T-helper 2 cell treated with Interferon-gamma antibody and Interleukin-4, amounts not matched to agents 5 μg/mL and 100 μg/mL, for 36 hours (primary cell): Measurements from ENCODE around the gene PRMT7.
A peak's percentile ranks its signal among the peaks of the same experiment; 100 is the strongest.
"Not testable (repeated sequence)": the region's sequence is repeated elsewhere in the genome, so short reads cannot be mapped to it uniquely, and the experiment has no call there.

Experiments used
- DNase-seq: peaks from one replicate; pipeline ENCODE4 v3.0.0; 2021; ENCODE audit warnings: low spot score
- H3K27ac Mint-ChIP-seq: one replicate; pipeline ENCODE4 v1.8.0; 2021; ENCODE audit warnings: mild to moderate bottlenecking, mixed read lengths
- H3K27me3 Mint-ChIP-seq: one replicate; pipeline ENCODE4 v1.8.0; 2021; ENCODE audit warnings: low read depth, mixed read lengths
- H3K36me3 Mint-ChIP-seq: one replicate; pipeline ENCODE4 v1.8.0; 2021; ENCODE audit warnings: low read depth, mixed read lengths
- H3K4me1 Mint-ChIP-seq: one replicate; pipeline ENCODE4 v1.8.0; 2021; ENCODE audit warnings: low read depth, mixed read lengths
- H3K4me3 Mint-ChIP-seq: one replicate; pipeline ENCODE4 v1.8.0; 2022; ENCODE audit warnings: mild to moderate bottlenecking, moderate library complexity, mixed read lengths
- H3K9me3 Mint-ChIP-seq: one replicate; pipeline ENCODE4 v1.8.0; 2021; ENCODE audit warnings: mixed read lengths

The PRMT7 gene

DNA sequence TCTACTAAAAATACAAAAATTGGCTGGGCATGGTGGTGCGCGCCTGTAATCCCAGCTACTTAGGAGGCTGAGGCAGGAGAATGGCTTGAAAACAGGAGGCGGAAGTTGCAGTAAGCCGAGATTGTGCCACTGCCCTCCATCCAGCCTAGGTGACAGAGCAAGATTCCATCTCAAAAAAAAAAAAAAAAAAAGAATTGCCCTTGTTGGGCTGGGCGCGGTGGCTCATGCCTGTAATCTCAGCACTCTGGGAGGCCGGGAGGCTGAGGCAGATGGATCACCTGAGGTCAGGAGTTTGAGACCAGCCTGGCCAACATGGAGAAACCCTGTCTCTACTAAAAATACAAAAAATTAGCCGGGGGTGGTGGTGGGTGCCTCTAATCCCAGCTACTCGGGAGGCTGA is 22.0 kb upstream of the PRMT7 start:
- not testable (repeated sequence) for H3K9me3 Mint-ChIP-seq, H3K27me3 Mint-ChIP-seq, H3K4me3 Mint-ChIP-seq, DNase-seq
- Mint-ChIP-seq H3K36me3 (peaks cover 65% of the 10 kb centered on the region), H3K4me1 (peaks cover 72% of the 10 kb centered on the region), H3K27ac (peak overlapping the region; percentile 92)

DNA sequence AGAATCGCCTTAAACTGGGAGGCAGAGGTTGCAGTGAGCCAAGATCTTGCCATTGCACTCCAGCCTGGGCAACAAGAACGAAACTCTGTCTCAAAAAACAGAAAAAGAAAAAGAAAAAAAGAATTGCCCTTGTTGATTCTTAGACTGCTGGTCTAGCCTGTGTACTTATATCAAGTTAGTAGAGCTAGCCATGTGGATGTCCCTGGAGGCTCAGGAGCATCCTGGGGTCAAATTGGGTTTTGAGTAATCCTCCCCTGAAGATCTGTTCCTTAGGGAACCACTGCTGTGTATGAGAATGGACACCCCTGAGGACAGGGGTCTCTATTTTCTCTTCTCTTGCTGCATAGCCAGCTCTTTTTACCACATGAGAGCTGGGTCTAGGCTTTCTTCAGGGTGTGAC is 21.6 kb upstream of the PRMT7 start:
- Mint-ChIP-seq H3K27ac (peak overlapping the region; percentile 92), H3K36me3 (peaks cover 68% of the 10 kb centered on the region), H3K4me3 (peak overlapping the region; percentile 75), H3K9me3 (no peaks in the 10 kb centered on the region), H3K4me1 (peaks cover 69% of the 10 kb centered on the region), H3K27me3 (no peaks in the 10 kb centered on the region)
- no peak for DNase-seq

DNA sequence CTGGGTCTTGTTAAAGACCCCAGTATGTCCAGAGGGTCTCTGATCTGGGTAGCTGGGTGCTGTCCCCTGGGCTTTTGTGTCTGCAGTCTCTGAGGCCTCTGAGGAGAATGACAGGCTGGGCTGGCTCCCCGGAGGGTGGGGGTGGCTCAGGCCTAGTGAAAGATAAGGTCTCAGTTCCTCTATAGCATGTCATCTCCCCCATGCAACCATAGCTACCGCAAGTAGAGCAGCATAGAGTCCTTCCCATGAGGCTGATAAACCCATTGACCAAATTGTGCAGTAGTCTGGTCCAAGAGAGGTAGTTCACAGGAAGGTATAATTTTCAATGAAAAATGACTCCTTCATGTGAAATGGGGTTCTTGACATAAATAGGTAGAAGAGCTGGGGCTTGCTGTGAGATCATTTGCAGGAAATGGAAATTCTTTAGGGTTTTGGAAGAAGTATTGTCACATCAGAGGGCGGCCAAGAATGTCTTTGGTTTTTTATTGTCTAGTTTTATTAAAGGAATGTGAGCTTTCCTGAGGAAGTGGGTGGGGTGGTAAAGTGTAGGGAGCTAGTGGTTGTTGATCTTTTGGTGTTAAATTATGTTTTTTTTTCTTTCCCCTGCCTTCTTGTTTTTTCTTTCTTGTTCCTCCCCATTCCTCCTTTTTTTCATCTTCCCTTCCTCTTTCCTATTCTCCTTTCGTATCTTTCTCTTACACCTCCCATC is 21.0 kb upstream of the PRMT7 start:
- no peaks in the 10 kb centered on the region for H3K9me3 Mint-ChIP-seq
- H3K4me3 Mint-ChIP-seq: peak overlapping the region; percentile 75
- DNase-seq: peak; percentile 76
- H3K27me3 Mint-ChIP-seq: no peaks in the 10 kb centered on the region
- peaks cover 72% of the 10 kb centered on the region for H3K36me3 Mint-ChIP-seq
- H3K4me1 Mint-ChIP-seq: peaks cover 65% of the 10 kb centered on the region
- H3K27ac Mint-ChIP-seq: peak overlapping the region; percentile 92

DNA sequence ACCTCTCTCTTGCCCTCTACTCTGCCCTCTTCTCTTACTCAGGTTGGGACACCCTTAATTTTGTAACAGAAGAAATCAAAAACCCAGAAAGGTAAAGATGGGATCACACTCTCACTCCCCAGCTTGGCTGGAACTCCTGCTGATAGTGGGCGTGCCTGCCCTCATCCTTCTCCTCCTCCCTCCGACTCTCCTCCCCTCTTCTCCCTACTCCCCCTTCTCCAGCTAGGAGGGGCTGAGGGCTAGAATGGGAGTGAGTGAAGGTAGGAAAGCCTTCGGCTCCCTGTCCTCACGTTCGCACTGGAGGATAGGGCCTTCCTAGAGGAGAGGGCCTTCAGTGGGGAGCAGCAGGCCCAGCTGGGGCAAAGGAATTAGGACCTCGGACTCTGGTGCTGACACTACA is 20.4 kb upstream of the PRMT7 start:
- H3K4me1 Mint-ChIP-seq: peaks cover 62% of the 10 kb centered on the region
- no peaks in the 10 kb centered on the region for H3K27me3 Mint-ChIP-seq
- H3K27ac Mint-ChIP-seq: peak overlapping the region; percentile 92
- no peaks in the 10 kb centered on the region for H3K9me3 Mint-ChIP-seq
- peaks cover 73% of the 10 kb centered on the region for H3K36me3 Mint-ChIP-seq
- no peak for DNase-seq
- H3K4me3 Mint-ChIP-seq: peak overlapping the region; percentile 75

DNA sequence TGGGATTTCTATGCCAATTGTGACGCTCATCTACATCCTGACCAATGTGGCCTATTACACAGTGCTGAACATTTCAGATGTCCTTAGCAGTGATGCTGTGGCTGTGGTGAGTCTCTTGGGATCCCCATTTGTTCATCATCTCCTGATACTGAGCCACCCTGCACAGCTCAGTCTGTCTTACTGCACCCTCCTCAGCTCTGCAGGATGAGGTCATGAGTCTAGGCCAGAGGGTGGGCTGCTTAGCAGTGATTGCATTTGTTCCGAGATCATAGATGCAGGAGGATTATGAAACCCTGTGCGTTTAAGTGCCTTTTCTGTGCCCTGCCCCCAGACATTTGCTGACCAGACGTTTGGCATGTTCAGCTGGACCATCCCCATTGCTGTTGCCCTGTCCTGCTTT is 19.6 kb upstream of the PRMT7 start:
- H3K27me3 Mint-ChIP-seq: no peaks in the 10 kb centered on the region
- no peaks in the 10 kb centered on the region for H3K9me3 Mint-ChIP-seq
- no peak for DNase-seq
- H3K36me3 Mint-ChIP-seq: peaks cover 75% of the 10 kb centered on the region
- H3K27ac Mint-ChIP-seq: peak overlapping the region; percentile 92
- peak overlapping the region; percentile 39 for H3K4me3 Mint-ChIP-seq
- H3K4me1 Mint-ChIP-seq: peaks cover 57% of the 10 kb centered on the region

DNA sequence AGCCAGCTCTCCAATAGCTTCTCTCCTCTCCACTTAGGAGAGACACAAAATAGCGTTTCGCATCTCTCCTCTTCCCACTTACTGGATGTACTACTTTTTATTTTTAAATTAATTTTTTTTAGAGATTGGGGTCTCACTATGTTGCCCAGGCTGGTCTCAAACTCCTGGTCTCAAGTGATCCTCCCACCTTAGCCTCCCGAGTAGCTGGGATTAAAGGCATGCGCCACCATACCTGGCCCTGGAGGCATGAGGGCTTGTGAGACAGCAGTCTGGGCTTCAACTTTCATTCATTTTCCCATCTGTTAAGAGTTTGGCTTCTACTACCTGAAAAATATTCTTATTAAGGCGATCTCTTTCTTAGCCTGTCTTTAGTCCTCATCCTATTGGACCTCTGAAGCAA is 18.4 kb upstream of the PRMT7 start:
- H3K27ac Mint-ChIP-seq: peak overlapping the region; percentile 92
- DNase-seq: no peak
- H3K36me3 Mint-ChIP-seq: peaks cover 76% of the 10 kb centered on the region
- peak overlapping the region; percentile 21 for H3K4me3 Mint-ChIP-seq
- no peaks in the 10 kb centered on the region for H3K9me3 Mint-ChIP-seq
- peaks cover 48% of the 10 kb centered on the region for H3K4me1 Mint-ChIP-seq
- no peaks in the 10 kb centered on the region for H3K27me3 Mint-ChIP-seq

DNA sequence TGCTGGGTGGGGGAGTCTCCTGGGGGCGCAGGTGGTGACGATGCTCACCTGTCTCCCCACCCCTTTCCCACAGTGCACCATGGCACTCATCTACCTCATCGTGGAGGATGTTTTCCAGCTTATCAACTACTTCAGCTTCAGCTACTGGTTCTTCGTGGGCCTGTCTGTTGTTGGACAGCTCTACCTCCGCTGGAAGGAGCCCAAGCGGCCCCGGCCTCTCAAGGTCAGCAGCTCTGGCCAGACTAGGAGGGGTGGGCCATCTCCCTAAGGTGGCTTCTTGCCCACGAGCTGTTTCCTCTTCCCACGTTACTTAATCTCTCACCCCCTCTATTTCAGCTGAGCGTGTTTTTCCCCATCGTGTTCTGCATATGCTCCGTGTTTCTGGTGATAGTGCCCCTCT is 14.5 kb upstream of the PRMT7 start:
- Mint-ChIP-seq H3K27me3 (no peaks in the 10 kb centered on the region), H3K9me3 (no peaks in the 10 kb centered on the region), H3K4me3 (no peak overlapping the region), H3K36me3 (peaks cover 80% of the 10 kb centered on the region), H3K4me1 (peaks cover 18% of the 10 kb centered on the region), H3K27ac (no peak overlapping the region)
- DNase-seq: no peak

DNA sequence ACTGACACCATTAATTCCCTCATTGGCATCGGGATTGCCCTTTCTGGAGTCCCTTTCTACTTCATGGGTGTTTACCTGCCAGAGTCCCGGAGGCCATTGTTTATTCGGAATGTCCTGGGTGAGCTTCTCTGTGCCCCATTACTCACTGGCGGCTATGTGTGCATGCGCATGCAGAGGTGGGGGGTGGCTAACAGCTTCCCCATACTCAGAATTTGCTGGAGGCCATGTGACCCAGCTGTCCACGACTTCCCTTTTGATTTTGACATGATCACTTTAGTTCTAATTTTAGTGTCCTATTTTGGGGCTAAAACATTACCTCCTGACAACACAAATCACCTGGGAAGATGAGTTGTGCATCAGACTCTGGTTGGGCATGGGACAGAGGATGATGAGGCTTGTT is 14.1 kb upstream of the PRMT7 start:
- Mint-ChIP-seq H3K27me3 (no peaks in the 10 kb centered on the region), H3K4me3 (no peak overlapping the region), H3K9me3 (no peaks in the 10 kb centered on the region), H3K36me3 (peaks cover 79% of the 10 kb centered on the region), H3K4me1 (peaks cover 14% of the 10 kb centered on the region), H3K27ac (no peak overlapping the region)
- DNase-seq: no peak

DNA sequence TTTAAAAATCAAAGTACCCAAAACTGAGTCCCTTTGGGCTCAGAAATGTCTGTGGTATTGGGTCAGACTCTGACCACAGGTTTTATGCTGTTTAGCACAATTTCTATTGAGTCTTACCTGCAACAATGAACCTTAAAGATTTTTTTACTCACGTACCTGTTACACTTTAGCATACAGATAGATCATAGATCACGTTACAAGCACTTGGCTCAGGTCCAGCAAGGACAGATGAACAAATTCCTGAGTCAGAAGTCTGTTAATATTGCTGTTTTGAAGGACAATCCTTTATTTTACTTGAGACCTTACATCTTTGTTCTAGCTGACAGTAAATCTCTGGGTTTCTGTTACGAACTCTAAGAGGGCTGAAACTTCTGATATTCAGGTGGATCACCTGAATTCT is 12.9 kb upstream of the PRMT7 start:
- DNase-seq: no peak
- Mint-ChIP-seq H3K27ac (no peak overlapping the region), H3K36me3 (peaks cover 80% of the 10 kb centered on the region)

DNA sequence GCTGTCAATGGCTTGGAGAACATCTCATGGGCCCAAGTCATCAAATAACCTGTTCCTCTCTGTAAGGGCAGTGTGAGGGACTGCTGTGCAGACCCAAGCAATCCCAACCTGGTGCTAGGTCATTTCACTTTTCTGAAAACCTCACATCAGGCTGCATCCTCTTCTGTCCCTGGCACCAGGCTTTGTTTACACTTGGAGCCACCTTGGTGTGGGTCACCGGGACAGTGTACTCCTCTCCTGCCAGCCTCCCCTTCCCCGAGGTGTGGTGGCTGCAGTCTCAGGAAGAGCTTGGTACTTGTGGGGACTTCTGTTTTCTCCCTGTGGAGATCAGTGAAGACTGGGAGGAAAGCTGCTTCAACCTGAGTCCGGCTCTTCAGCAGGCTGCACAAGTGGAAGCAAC is 12.5 kb upstream of the PRMT7 start:
- no peak for DNase-seq
- peak overlapping the region; percentile 17 for H3K27ac Mint-ChIP-seq
- H3K9me3 Mint-ChIP-seq: no peaks in the 10 kb centered on the region
- H3K4me1 Mint-ChIP-seq: peaks cover 7% of the 10 kb centered on the region
- H3K27me3 Mint-ChIP-seq: no peaks in the 10 kb centered on the region
- no peak overlapping the region for H3K4me3 Mint-ChIP-seq
- H3K36me3 Mint-ChIP-seq: peaks cover 80% of the 10 kb centered on the region

More for the DNA sequence above, 12.9 kb upstream of the PRMT7 start:
- Mint-ChIP-seq H3K4me1 (peaks cover 7% of the 10 kb centered on the region), H3K9me3 (no peaks in the 10 kb centered on the region), H3K27me3 (no peaks in the 10 kb centered on the region), H3K4me3 (no peak overlapping the region)

DNA sequence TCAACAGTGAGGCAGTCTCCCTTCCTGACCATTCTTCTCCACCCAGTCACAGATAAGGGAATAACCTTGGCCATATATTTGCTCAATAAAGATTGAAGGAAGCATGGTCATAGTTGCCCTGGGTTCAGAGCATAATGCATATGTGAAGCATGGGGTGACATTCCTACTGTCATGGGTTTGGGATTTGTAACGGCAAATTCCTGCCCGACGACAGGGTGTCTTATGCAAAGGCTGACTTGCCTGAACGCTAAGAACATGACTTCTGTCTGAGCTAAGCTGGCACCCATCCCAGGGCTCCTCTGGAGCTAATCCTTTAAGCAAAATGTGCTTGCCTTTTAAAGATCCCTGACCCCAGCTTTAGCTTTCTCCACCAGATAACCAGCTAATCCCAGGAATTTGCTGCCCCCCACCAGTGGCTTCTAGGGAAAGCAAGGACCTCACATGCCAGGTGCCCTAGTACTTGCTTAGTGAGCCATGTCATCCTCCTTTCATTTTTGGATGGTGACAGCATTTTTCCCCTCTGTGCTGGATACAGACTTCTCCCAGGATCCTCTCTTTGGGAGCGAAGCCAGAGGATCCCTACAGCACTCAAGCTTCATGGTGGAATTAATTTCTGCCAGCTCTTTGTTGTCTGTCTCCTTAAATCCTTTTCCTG is 11.8 kb upstream of the PRMT7 start:
- H3K9me3 Mint-ChIP-seq: no peaks in the 10 kb centered on the region
- peaks cover 82% of the 10 kb centered on the region for H3K36me3 Mint-ChIP-seq
- H3K4me1 Mint-ChIP-seq: peaks cover 3% of the 10 kb centered on the region
- H3K27me3 Mint-ChIP-seq: no peaks in the 10 kb centered on the region
- no peak overlapping the region for H3K4me3 Mint-ChIP-seq
- peak overlapping the region; percentile 39 for H3K27ac Mint-ChIP-seq
- no peak for DNase-seq

DNA sequence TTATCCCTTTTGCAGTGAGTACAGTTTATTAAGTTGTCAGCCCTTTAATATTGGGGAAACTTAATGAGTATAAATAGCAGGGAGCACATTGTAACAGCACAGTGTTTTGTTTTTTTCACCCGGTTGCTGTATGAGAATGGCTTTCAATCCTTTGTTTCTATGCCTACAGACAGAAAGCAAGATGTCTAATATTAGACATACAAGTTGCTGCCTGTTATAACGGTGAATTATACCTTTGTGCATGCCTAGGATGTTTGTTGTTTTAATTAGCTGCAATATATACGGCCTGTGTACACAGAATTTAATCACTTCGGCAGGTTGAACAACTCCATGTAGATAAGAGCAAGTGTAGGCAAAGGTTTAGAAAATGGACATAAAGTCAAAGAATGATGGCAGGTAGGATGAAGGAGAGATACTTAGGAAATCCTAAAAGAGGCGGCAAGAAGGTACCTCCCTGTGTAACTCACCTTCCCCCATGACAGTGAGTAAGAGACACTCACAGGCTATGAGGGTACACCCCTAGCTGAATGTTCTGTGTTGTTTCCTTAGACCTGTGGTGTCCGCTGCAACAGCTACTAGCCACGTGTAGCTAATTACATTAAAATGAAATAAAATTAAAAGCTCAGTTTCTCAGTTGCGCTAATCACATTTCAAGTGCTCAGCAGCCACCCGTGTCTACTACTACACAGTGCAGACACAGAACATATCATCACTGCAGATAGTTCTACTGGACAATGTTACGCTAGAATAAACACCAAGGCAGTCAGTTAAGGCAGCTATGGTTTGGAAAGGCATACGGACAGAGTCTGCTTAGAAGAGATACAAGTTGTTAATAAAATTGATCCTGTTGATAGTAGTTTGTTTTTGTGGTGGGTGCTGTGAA is 11.0 kb upstream of the PRMT7 start:
- DNase-seq: no peak
- Mint-ChIP-seq H3K27me3 (no peaks in the 10 kb centered on the region), H3K4me3 (no peak overlapping the region), H3K4me1 (no peaks in the 10 kb centered on the region), H3K27ac (peak overlapping the region; percentile 39), H3K36me3 (peaks cover 77% of the 10 kb centered on the region), H3K9me3 (no peaks in the 10 kb centered on the region)

DNA sequence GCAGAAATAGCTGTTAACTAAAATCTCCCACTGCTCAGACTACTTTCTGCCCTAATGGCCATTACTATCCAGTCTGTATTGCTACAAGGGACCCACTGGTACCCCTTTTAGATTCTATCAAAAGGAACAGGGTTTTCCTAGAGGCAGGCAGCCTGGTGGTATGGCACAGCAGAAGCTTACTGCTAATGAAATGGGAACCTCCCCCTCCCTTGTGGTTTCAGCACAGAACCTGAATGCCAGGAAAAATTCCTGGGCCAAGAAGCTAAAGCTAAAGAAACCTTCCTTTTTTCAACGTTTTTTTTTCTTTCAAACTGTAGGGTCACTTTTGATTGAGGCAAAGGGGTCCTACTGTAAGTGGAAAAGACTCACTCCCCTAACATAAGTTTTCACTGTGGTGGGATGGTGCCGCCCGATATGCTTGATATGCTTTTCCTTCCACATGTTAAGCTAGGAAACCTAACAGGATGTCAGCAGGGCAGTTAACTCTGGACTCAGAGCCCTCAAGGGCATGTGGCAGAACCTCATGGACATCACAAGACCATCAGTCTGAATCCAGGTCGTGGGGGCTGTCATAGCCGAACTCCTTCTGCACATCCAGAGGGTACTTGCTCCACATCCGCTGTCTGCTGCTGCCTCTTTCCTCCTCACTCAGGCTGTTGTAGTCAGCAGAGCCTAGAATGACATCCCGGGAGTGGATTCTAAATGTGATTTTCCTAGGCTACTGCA is 9.9 kb upstream of the PRMT7 start:
- Mint-ChIP-seq H3K36me3 (peaks cover 76% of the 10 kb centered on the region), H3K9me3 (no peaks in the 10 kb centered on the region), H3K27me3 (no peaks in the 10 kb centered on the region), H3K4me3 (no peak overlapping the region), H3K27ac (no peak overlapping the region), H3K4me1 (no peaks in the 10 kb centered on the region)
- DNase-seq: no peak
